BE2C (cell line): ENCODE data around the gene ZSCAN26.

Experiments
- DNase-seq: peaks from one replicate; pipeline ENCODE4 v3.0.0-alpha.2; 2020
- H3K27me3 ChIP-seq: fragments of 250-450 bp; sonication (Bioruptor Pico); 2 replicates; pipeline ENCODE4 v1.5.1; 2020; ENCODE audit warnings: mild to moderate bottlenecking
- H3K36me3 ChIP-seq: fragments of 250-450 bp; sonication (Bioruptor Pico); 2 replicates; pipeline ENCODE4 v1.5.1; 2020; ENCODE audit warnings: mild to moderate bottlenecking
- H3K4me1 ChIP-seq: fragments of 250-450 bp; sonication (Bioruptor Pico); 2 replicates; pipeline ENCODE4 v1.5.1; 2020
- H3K4me3 ChIP-seq: 2 replicates; pipeline ENCODE4 v1.5.1; 2011; ENCODE audit warnings: low read depth, low read length
- H3K9me3 ChIP-seq: fragments of 250-450 bp; sonication (Bioruptor Pico); 2 replicates; pipeline ENCODE4 v1.5.1; 2020
- CTCF ChIP-seq: IDR thresholded peaks from 2 replicates; pipeline ENCODE4 v1.5.1; 2012; ENCODE audit warnings: mild to moderate bottlenecking, low read depth, low read length

ZSCAN26 gene

DNA sequence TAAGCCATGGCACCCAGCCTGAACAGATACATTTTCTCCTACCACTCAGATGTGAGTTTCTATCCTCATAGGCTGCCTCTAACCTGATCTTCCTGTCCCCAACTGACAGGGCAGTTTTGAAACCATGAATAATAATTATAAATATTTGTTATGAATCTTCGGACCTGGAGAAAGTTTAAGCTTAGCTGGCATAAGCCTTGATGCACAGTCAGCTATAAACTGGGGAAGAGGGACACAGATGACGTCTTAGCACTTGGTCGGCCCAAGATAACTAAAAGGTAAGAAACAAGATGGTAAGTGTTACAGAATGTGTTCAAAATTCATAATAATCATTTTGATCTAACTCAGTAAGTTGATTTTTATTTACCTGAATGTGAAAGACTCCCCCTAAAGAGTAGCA, 23.0 kb upstream of the ZSCAN26 start:
- no peaks in the 10 kb centered on the region for H3K4me1 ChIP-seq
- H3K9me3 ChIP-seq, result no peaks in the 10 kb centered on the region
- no peak overlapping the region for H3K4me3 ChIP-seq
- H3K36me3 ChIP-seq, result peaks cover 21% of the 10 kb centered on the region
- no peak for TF ChIP-seq CTCF
- DNase-seq, result no peak
- H3K27me3 ChIP-seq, result no peaks in the 10 kb centered on the region

DNA sequence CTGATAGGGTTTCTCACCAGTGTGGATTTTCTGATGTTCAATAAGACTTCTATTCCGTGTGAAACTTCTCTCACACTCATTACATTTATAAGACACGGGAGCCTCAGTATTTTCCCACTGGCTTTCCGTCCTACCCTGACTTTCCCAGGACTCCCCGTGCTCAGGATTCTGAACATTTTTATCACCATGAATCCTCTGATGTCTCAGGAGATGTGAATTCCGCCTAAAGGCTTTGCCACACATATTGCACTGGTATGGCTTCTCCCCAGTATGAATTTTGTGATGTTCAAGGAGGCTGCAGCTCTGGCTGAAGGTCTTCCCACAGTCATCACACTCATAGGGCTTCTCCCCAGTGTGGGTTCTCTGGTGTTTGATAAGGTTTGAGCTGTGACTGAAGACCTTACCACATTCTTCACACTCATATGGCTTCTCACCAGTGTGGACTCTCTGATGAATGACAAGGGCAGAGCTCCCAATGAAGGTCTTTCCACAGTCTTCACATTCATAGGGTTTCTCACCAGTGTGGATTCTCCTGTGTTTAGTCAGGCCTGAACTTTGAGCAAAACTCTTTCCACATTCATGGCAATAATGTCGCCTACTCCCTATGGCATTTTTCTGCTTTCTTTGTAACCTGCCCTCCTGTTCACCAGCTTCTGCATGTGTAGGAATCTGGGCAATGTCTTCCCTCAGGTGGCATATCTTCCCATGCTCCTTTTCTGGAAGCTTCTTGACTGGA, 21.6 kb upstream of the ZSCAN26 start:
- TF ChIP-seq CTCF, result no peak
- H3K4me1 ChIP-seq, result no peaks in the 10 kb centered on the region
- no peaks in the 10 kb centered on the region for H3K27me3 ChIP-seq
- H3K4me3 ChIP-seq, result no peak overlapping the region
- no peaks in the 10 kb centered on the region for H3K9me3 ChIP-seq
- peaks cover 21% of the 10 kb centered on the region for H3K36me3 ChIP-seq
- DNase-seq, result no peak

DNA sequence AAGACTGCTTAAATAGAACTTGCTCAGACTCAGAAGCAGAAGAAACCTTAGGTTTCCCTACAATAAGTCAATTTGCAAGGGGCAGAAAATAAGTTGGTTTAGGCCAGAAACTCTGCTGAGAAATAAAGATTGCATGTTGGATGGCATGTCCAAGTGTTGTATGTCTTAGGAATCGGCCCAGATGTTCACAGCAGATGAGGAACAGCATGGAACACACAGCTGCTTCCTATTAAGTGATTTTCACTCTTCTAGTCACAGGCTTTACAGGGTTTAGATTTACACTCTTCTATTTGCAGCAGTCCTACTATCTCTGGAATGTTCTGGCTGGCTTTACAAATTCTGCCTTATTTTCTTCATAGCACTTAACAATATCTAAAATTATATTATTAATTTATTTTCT, 18.0 kb upstream of the ZSCAN26 start:
- Histone ChIP-seq H3K27me3 (no peaks in the 10 kb centered on the region), H3K4me1 (0 out of 2 replicates have a peak, but pooled peaks cover 5% of the 10 kb centered on the region), H3K9me3 (no peaks in the 10 kb centered on the region), H3K4me3 (no peak overlapping the region), H3K36me3 (peaks cover 21% of the 10 kb centered on the region)
- no peak for TF ChIP-seq CTCF
- no peak for DNase-seq

- TF ChIP-seq CTCF, result no peak
- DNase-seq, result no peak
- Histone ChIP-seq H3K4me3 (peak overlapping the region; percentile 95), H3K27me3 (no peaks in the 10 kb centered on the region), H3K36me3 (peaks cover 8% of the 10 kb centered on the region), H3K4me1 (0 out of 2 replicates have a peak, but pooled peaks cover 5% of the 10 kb centered on the region), H3K9me3 (no peaks in the 10 kb centered on the region)
Observed at GRCh38 chr6:28250747-28251146, 16.2 kb upstream of the ZSCAN26 start.

GRCh38 chr6:28251661-28252008, 15.3 kb upstream of the ZSCAN26 start:
- DNase-seq, result peak; percentile 21
- H3K4me3 ChIP-seq, result peak overlapping the region; percentile 95

More at GRCh38 chr6:28251661-28252008, 15.3 kb upstream of the ZSCAN26 start:
- no peaks in the 10 kb centered on the region for H3K36me3 ChIP-seq
- TF ChIP-seq CTCF, result no peak
- no peaks in the 10 kb centered on the region for H3K9me3 ChIP-seq
- H3K4me1 ChIP-seq, result 0 out of 2 replicates have a peak, but pooled peaks cover 5% of the 10 kb centered on the region
- no peaks in the 10 kb centered on the region for H3K27me3 ChIP-seq
